ENCODE results near the gene GTPBP8. TPM values are rescaled to one million over a fixed set of nuclear protein-coding genes. Genes with fewer than 3 reads are reported as not detected.

GTPBP8 gene
- total RNA-seq, 1 experiment from 2014 or later = 16.4 TPM

DNA sequence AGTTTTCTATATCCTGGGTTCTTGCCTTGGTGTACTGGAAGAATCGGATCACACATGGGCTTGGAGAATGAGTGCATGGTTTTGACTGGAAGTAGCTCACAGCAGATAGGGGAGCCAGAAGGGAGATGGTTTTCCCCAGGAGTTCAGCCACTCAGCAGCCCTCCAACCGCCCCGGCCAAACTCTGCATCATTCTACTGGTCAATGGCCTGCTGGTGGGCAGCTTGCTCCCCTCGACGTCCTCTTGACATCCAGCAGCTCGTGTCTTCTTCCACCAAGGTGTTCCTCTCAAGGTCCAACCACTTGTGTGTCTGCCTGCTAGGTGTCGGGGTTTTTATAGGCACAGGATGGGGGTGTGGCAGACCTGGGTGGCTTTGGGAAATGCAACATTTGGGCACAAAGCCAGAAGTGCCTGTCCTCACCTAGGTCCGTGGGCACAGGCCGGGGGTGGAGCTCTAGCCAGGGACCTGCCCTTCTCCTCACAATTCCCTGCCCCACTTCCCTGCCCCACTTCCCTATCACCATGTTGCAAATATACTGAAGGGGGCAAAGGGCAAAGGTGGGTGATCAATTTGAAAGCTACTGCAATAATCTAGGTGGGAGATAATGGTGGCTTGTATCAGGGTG, 3.0 kb upstream of the GTPBP8 start:
- H3K9ac ChIP-seq (ENCODE audit: low read length) = no peak overlapping the region
- intact Hi-C loops (cut with micrococcal nuclease) = no loop called here
- H3K4me2 ChIP-seq (ENCODE audit: low read length) = no peak overlapping the region
- BruUV-seq (replicated peaks) = no TSS peak
- TF ChIP-seq POLR2AphosphoS5 (IDR thresholded peaks at IDR 0.05; ENCODE audit: low read depth, low read length) = no peak
- TF ChIP-seq YY1 (IDR thresholded peaks at IDR 0.05; ENCODE audit: extremely low read depth, insufficient replicate concordance, low read depth, low read length) = no peak
- TF ChIP-seq CBX3 (IDR thresholded peaks at IDR 0.05; ENCODE audit: low read depth) = no peak
- no peak for TF ChIP-seq SIN3A (IDR thresholded peaks at IDR 0.05; ENCODE audit: low read depth)
- no peak for TF ChIP-seq EGR1 (IDR thresholded peaks at IDR 0.05; ENCODE audit: low read depth)
- TF ChIP-seq SRF (IDR thresholded peaks at IDR 0.05; ENCODE audit: low read depth) = no peak
- no peak for TF ChIP-seq EZH2 (IDR thresholded peaks at IDR 0.05)
- no peak for TF ChIP-seq RAD21 (IDR thresholded peaks at IDR 0.05; ENCODE audit: low read depth)
- no peak for TF ChIP-seq TCF7L2 (IDR thresholded peaks at IDR 0.05; ENCODE audit: borderline replicate concordance, extremely low read depth, insufficient read depth, insufficient read length)
- TF ChIP-seq EZH2phosphoT487 (IDR thresholded peaks at IDR 0.05; ENCODE audit: borderline replicate concordance) = no peak
- TF ChIP-seq, protein P1, sequence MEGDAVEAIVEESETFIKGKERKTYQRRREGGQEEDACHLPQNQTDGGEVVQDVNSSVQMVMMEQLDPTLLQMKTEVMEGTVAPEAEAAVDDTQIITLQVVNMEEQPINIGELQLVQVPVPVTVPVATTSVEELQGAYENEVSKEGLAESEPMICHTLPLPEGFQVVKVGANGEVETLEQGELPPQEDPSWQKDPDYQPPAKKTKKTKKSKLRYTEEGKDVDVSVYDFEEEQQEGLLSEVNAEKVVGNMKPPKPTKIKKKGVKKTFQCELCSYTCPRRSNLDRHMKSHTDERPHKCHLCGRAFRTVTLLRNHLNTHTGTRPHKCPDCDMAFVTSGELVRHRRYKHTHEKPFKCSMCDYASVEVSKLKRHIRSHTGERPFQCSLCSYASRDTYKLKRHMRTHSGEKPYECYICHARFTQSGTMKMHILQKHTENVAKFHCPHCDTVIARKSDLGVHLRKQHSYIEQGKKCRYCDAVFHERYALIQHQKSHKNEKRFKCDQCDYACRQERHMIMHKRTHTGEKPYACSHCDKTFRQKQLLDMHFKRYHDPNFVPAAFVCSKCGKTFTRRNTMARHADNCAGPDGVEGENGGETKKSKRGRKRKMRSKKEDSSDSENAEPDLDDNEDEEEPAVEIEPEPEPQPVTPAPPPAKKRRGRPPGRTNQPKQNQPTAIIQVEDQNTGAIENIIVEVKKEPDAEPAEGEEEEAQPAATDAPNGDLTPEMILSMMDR (IDR thresholded peaks at IDR 0.05 in 2 of 3, conservative IDR thresholded peaks at IDR 0.05 in 1 of 3; ENCODE audit: borderline replicate concordance in 1 of 3, insufficient read depth in 1 of 3, low read depth in 2 of 3, low read length in 2 of 3) = no peak
- TF ChIP-seq ATF3 (IDR thresholded peaks at IDR 0.05) = no peak
- TF ChIP-seq ZNF274 (IDR thresholded peaks at IDR 0.05; ENCODE audit: low read depth, low read length) = no peak
- H3K27me3 ChIP-seq (ENCODE audit: insufficient read depth, low read length) = no peaks in the 10 kb centered on the region
- no peak for DNase-seq (ENCODE audit: low read depth, low spot score)
- peaks cover 15% of the 10 kb centered on the region for H3K79me2 ChIP-seq (ENCODE audit: insufficient read depth, low read length)
- H3K4me1 ChIP-seq (ENCODE audit: control insufficient read depth in 1 of 2, insufficient read depth in 2 of 2, low read length in 2 of 2) = peaks cover 8 to 17% of the 10 kb centered on the region in 2 experiments
- H3K9me2 ChIP-seq (ENCODE audit: insufficient read depth) = no peaks in the 10 kb centered on the region
- H3K27ac ChIP-seq (ENCODE audit: low read depth, low read length) = no peak overlapping the region
- ATAC-seq = no peak
- CTCF ChIA-PET = no interaction called here
- no peak overlapping the region for H3K4me3 ChIP-seq (replicated peaks in 1 of 2; ENCODE audit: low read depth in 1 of 2, low read length in 2 of 2)
- POLR2A ChIA-PET = no interaction called here
- RAD21 ChIA-PET (ENCODE audit: low non-redundant PET in 1 of 2, low total read pairs in 2 of 2, uncharacterized antibody in 2 of 2, unreplicated experiment in 2 of 2) = no interaction called here
- H2AFZ ChIP-seq (ENCODE audit: low read depth, low read length, poor library complexity, severe bottlenecking) = no peak overlapping the region
- H3K9me3 ChIP-seq (ENCODE audit: control insufficient read depth in 1 of 2, insufficient read depth in 1 of 2, low read depth in 1 of 2, low read length in 2 of 2) = no peaks in the 10 kb centered on the region
- no peaks in the 10 kb centered on the region for H3K36me3 ChIP-seq (ENCODE audit: control insufficient read depth in 1 of 2, insufficient read depth in 2 of 2, low read length in 2 of 2)
- H4K20me1 ChIP-seq (ENCODE audit: insufficient read depth) = no peaks in the 10 kb centered on the region

Measured in HCT116 (cell line).